ENCODE data around the gene EIF2B4. TPM values are rescaled to one million over a fixed set of nuclear protein-coding genes. Genes with fewer than 3 reads are reported as not detected.
"Not testable (repeated sequence)": the region's sequence is repeated elsewhere in the genome, so short reads cannot be mapped to it uniquely, and the experiment has no call there.

Gene EIF2B4
- total RNA-seq, 3 donors from 2014 or later, result 63.4 to 69.8 (median 65.0) TPM

- Mint-ChIP-seq H3K36me3 (ENCODE audit: insufficient read depth) (peaks cover 28% of the 10 kb centered on the region), H3K4me3 (peak overlapping the region; percentile 61), H3K27me3 (ENCODE audit: low read depth) (no peaks in the 10 kb centered on the region), H3K4me1 (ENCODE audit: low read depth) (peaks cover 20% of the 10 kb centered on the region), H3K9me3 (no peaks in the 10 kb centered on the region)
- ATAC-seq (no peak), DNase-seq (no peak)
These were observed 45.4 kb downstream of the EIF2B4 start for GRCh38 chr2:27324720-27325119.

- Mint-ChIP-seq H3K4me3 (peak overlapping the region; percentile 99), H3K4me1 (ENCODE audit: low read depth) (peaks cover 20% of the 10 kb centered on the region), H3K27me3 (ENCODE audit: low read depth) (no peaks in the 10 kb centered on the region), H3K9me3 (no peaks in the 10 kb centered on the region), H3K36me3 (ENCODE audit: insufficient read depth) (peaks cover 19% of the 10 kb centered on the region)
- ATAC-seq (peak in 1 of 2 donors; percentile 5), DNase-seq (no peak)
These were observed 46.4 kb downstream of the EIF2B4 start for GRCh38 chr2:27323596-27324285.

DNA sequence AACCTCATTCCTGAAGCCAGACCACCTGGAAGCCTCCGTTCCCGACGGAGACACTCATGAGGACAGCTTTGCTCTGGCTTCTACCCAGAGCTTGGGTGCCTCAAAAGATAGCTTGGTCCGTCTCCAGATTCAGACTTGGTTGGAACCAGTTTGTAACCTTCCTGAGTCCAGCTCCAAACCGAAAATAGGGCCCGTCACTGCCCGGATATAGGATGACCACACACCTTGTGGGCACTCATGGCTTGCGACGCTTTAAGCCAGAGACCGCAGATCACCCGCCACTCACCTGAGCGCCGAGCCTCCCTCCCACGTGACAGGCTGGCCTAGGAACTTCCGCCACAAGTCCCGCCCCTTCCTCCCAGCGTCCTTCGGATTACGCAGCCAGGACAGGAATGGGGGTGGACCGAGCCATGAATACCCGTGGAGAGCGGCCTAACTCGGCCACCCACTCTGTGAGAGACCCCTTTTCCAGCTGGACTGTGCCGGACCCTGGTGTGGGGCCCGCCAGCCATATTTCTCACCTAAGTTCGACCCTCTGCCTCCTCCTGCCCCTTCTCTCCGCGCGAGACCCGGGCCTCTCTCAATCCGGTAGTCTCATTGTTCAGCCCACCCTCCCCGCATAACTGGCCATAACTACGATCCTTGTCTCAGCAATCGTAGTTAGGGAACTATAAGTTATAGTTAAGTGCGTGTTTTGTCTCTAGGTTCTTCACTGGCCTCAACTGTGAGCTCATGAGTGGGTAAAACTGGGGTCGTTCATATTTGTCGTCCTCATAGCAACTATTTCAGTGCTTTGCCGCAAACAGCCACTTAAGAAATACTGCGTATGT is 47.2 kb downstream of the EIF2B4 start, which contains the start of gene MPV17:
TSS of gene MPV17 (minus strand) at position 332 of the 830 bp plus-strand sequence. CDS start 580 bp downstream, outside the sequence.
- Mint-ChIP-seq H3K27me3 (ENCODE audit: low read depth) (no peaks in the 10 kb centered on the region), H3K4me3 (peak within 1 kb of the TSS; percentile 99), H3K9me3 (no peaks in the 10 kb centered on the region), H3K36me3 (ENCODE audit: insufficient read depth) (peaks cover 15% of the 10 kb centered on the region), H3K4me1 (ENCODE audit: low read depth) (peaks cover 20% of the 10 kb centered on the region)
- ATAC-seq (peak; percentile 99), DNase-seq (peak; percentile 80)

- Mint-ChIP-seq H3K4me1 (ENCODE audit: low read depth) (peaks cover 20% of the 10 kb centered on the region), H3K36me3 (ENCODE audit: insufficient read depth) (peaks cover 17% of the 10 kb centered on the region), H3K4me3 (peak overlapping the region; percentile 99), H3K27me3 (ENCODE audit: low read depth) (no peaks in the 10 kb centered on the region), H3K9me3 (no peaks in the 10 kb centered on the region)
- peak; percentile 12 to 14 for ATAC-seq
- DNase-seq, result no peak
These were observed 47.8 kb downstream of the EIF2B4 start for GRCh38 chr2:27322301-27322765.

GRCh38 chr2:27320958-27321543 is 49.1 kb downstream of the EIF2B4 start:
- Mint-ChIP-seq H3K4me1 (ENCODE audit: low read depth) (peaks cover 20% of the 10 kb centered on the region), H3K9me3 (no peaks in the 10 kb centered on the region), H3K36me3 (ENCODE audit: insufficient read depth) (peaks cover 10% of the 10 kb centered on the region), H3K4me3 (peak overlapping the region; percentile 99), H3K27me3 (ENCODE audit: low read depth) (no peaks in the 10 kb centered on the region)
- DNase-seq, result no peak
- ATAC-seq, result no peak

GRCh38 chr2:27319839-27320238 is 50.3 kb downstream of the EIF2B4 start:
- not testable (repeated sequence) for H3K27me3 Mint-ChIP-seq (ENCODE audit: low read depth); H3K4me3 Mint-ChIP-seq; DNase-seq; H3K9me3 Mint-ChIP-seq; H3K36me3 Mint-ChIP-seq (ENCODE audit: insufficient read depth); ATAC-seq
- peaks cover 20% of the 10 kb centered on the region for H3K4me1 Mint-ChIP-seq (ENCODE audit: low read depth)

DNA sequence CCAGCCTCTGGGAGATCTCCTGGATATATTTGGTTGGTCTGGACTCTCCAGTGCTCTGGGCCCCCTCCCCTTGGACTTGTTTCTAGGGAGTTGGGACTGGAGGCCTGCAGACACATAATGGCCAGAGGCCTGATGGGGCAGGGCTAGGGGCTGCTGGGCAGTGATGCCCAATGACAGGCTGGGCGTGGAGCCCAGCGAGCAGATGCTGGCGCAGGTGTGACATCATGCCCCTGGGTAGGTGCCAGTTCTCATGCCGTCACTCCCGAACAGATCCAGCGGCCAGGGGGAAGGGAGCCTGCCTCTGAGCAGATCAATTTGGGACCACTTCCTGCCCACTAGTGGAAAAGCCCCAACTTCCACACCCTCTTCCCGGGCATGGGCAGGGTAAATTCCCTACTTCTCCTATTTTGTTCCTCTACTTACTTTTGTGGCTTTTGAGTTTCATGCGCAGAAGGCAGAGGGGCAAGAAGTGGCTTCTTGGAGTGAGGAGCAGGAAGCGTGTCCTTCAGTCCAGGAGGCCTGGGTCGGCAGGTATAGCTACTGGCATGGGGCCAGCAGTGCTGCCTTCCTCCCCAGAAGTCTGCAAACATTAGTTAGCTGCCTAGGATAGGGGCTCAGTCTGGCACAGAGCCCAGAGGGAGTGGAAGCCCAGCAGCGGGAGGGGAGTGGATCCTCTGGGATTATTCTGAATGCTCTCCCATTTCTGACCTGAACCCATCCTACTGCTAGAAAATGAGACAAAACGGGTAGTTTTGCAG is 53.3 kb downstream of the EIF2B4 start:
- Mint-ChIP-seq H3K9me3 (no peaks in the 10 kb centered on the region), H3K4me3 (no peak overlapping the region), H3K4me1 (ENCODE audit: low read depth) (peaks cover 5% of the 10 kb centered on the region), H3K27me3 (ENCODE audit: low read depth) (no peaks in the 10 kb centered on the region), H3K36me3 (ENCODE audit: insufficient read depth) (peaks cover 8% of the 10 kb centered on the region)
- no peak for ATAC-seq
- no peak for DNase-seq

DNA sequence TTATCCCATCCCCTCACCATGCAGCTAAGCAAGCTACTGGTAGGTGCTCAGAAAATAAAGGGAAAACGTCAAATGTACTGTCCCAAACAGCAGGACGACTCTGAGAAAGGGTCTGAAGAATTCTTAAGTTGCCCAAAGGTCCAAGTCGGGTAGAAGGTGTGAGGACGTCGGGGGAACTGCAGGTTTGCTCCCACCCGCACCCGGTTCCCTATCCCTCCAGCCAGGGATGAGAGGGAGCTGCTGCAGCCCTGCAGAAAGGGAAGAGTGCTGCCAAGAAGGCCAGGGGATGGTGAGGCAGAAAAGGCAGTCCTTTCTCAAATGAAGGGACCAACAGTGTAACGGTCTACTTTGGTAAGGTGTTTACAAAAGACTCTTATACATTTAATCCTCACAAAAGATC is 55.0 kb downstream of the EIF2B4 start:
- Mint-ChIP-seq H3K4me3 (no peak overlapping the region), H3K27me3 (ENCODE audit: low read depth) (no peaks in the 10 kb centered on the region), H3K9me3 (no peaks in the 10 kb centered on the region), H3K4me1 (ENCODE audit: low read depth) (no peaks in the 10 kb centered on the region), H3K36me3 (ENCODE audit: insufficient read depth) (peaks cover 12% of the 10 kb centered on the region)
- no peak for DNase-seq
- no peak for ATAC-seq

DNA sequence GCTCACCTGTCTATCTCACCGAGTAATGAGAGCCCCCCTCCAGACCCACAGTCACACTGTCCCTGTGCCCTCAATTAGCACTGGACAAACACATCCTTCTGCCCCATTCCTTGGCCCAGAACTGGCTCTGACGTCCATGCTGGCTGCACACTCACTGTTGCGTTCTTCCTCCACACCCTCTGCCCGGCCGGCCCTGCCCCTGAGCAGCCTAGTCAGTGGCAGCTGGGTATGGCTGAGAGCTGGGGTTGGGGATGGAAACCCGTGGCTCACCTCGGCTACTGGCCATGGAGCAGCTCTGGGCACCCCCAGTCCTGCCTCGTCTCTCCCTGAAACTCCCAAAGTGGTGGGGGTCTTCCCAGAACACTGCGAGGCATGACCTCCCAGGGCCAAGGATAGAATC is 55.4 kb downstream of the EIF2B4 start:
- H3K36me3 Mint-ChIP-seq (ENCODE audit: insufficient read depth), result peaks cover 14% of the 10 kb centered on the region
- H3K4me3 Mint-ChIP-seq, result no peak overlapping the region

More for the DNA sequence above, 55.4 kb downstream of the EIF2B4 start:
- ATAC-seq (no peak), DNase-seq (no peak)
- Mint-ChIP-seq H3K27me3 (ENCODE audit: low read depth) (no peaks in the 10 kb centered on the region), H3K4me1 (ENCODE audit: low read depth) (no peaks in the 10 kb centered on the region), H3K9me3 (no peaks in the 10 kb centered on the region)

Other genes with a start within 250 kb of the EIF2B4 start
- gene ABHD1, start 246.5 kb downstream of the EIF2B4 start, total RNA-seq, result not detected
- 100 to 1,000 TPM in 2 of 3 donors, 10 to 100 TPM in 1; 98.0 to 119 (median 106) TPM for gene PREB, start 235.7 kb downstream of the EIF2B4 start, total RNA-seq
- gene PRR30, start 230.9 kb downstream of the EIF2B4 start, total RNA-seq, result not detected
- gene TCF23, start 221.3 kb downstream of the EIF2B4 start, total RNA-seq, result not detected
- gene ATRAID, start 158.3 kb downstream of the EIF2B4 start, total RNA-seq, result 10 to 100 TPM; 84.1 to 91.7 (median 85.1) TPM
- 100 to 1,000 TPM; 128 to 143 (median 141) TPM for gene SLC5A6, start 158.1 kb downstream of the EIF2B4 start, total RNA-seq
- gene CAD, start 153.0 kb downstream of the EIF2B4 start, total RNA-seq, result 100 to 1,000 TPM; 162 to 201 (median 185) TPM
- gene SLC30A3, start 107.3 kb downstream of the EIF2B4 start, total RNA-seq, result under 1 TPM; 0.15 to 0.43 (median 0.18) TPM
- not detected for gene DNAJC5G, start 94.9 kb downstream of the EIF2B4 start, total RNA-seq
- under 1 TPM; 0.21 to 0.40 (median 0.22) TPM for gene TRIM54, start 87.9 kb downstream of the EIF2B4 start, total RNA-seq
- gene UCN, start 61.9 kb downstream of the EIF2B4 start, total RNA-seq, result 1 to 10 TPM in 1 of 3 donors, under 1 TPM in 2; 0.71 to 1.1 (median 0.78) TPM
- gene MPV17, start 47.2 kb downstream of the EIF2B4 start, total RNA-seq, result 10 to 100 TPM; 84.6 to 89.4 (median 87.5) TPM
- 100 to 1,000 TPM; 102 to 110 (median 107) TPM for gene GTF3C2, start 13.6 kb downstream of the EIF2B4 start, total RNA-seq
- gene SNX17, start 278 bp upstream of the EIF2B4 start, total RNA-seq, result 100 to 1,000 TPM; 117 to 125 (median 123) TPM
- 10 to 100 TPM in 2 of 3 donors, 1 to 10 TPM in 1; 8.4 to 11.0 (median 10.4) TPM for gene ZNF513, start 10.4 kb upstream of the EIF2B4 start, total RNA-seq
- gene PPM1G, start 39.3 kb upstream of the EIF2B4 start, total RNA-seq, result 100 to 1,000 TPM; 177 to 208 (median 186) TPM
- gene NRBP1, start 58.3 kb upstream of the EIF2B4 start, total RNA-seq, result 100 to 1,000 TPM in 1 of 3 donors, 10 to 100 TPM in 2; 99.0 to 103 (median 99.4) TPM
- 1 to 10 TPM; 4.8 to 5.4 (median 5.2) TPM for gene KRTCAP3, start 72.0 kb upstream of the EIF2B4 start, total RNA-seq
- gene IFT172, start 119.4 kb upstream of the EIF2B4 start, total RNA-seq, result 1 to 10 TPM; 5.2 to 7.5 (median 6.7) TPM
- gene FNDC4, start 124.9 kb upstream of the EIF2B4 start, total RNA-seq, result under 1 TPM in 1 of 3 donors, not detected in 2; 0.11 TPM
- gene GCKR, start 126.5 kb upstream of the EIF2B4 start, total RNA-seq, result not detected
- 10 to 100 TPM; 13.6 to 16.6 (median 16.4) TPM for gene ZNF512, start 212.7 kb upstream of the EIF2B4 start, total RNA-seq